Measurements from ENCODE around the gene ADAMTS9.

ADAMTS9 gene

GRCh38 chr3:64631951-64632350 is 55.8 kb downstream of the ADAMTS9 start:
- H2AFZ ChIP-seq (ENCODE audit: low read depth, low read length, severe bottlenecking): no peak overlapping the region
- no peaks in the 10 kb centered on the region for H3K9me2 ChIP-seq (replicated peaks; ENCODE audit: insufficient read depth, low read length)
- H3K79me2 ChIP-seq (ENCODE audit: insufficient read depth, low read length): no peaks in the 10 kb centered on the region
- H3F3A ChIP-seq (ENCODE audit: insufficient read depth): no peaks in the 10 kb centered on the region
- H3K36me3 ChIP-seq (ENCODE audit: low read length): no peaks in the 10 kb centered on the region
- H3K4me3 ChIP-seq (ENCODE audit: insufficient read depth, low read length, poor library complexity, severe bottlenecking): no peak overlapping the region
- no peak for TF ChIP-seq EZH2phosphoT487 (conservative IDR thresholded peaks at IDR 0.05; ENCODE audit: low read length)
- TF ChIP-seq CTCF (IDR thresholded peaks at IDR 0.05; ENCODE audit: insufficient read depth, low read length, poor library complexity, severe bottlenecking): no peak
- H3K9ac ChIP-seq (ENCODE audit: low read length): no peak overlapping the region
- no peak overlapping the region for H3K27ac ChIP-seq (ENCODE audit: low read depth, low read length)
- H3K9me3 ChIP-seq (ENCODE audit: insufficient read depth, low read length): no peaks in the 10 kb centered on the region
- no peaks in the 10 kb centered on the region for H3K27me3 ChIP-seq (ENCODE audit: low read length)
- no peaks in the 10 kb centered on the region for H4K20me1 ChIP-seq (ENCODE audit: low read depth, low read length)
- H3K4me2 ChIP-seq (ENCODE audit: low read depth, low read length, poor library complexity, severe bottlenecking): no peak overlapping the region

GRCh38 chr3:64627471-64628321 is 60.1 kb downstream of the ADAMTS9 start:
- Histone ChIP-seq H3K4me3 (ENCODE audit: insufficient read depth, low read length, poor library complexity, severe bottlenecking) (no peak overlapping the region), H3K27ac (ENCODE audit: low read depth, low read length) (no peak overlapping the region), H3F3A (ENCODE audit: insufficient read depth) (no peaks in the 10 kb centered on the region), H3K9me2 (replicated peaks; ENCODE audit: insufficient read depth, low read length) (no peaks in the 10 kb centered on the region), H3K9me3 (ENCODE audit: insufficient read depth, low read length) (no peaks in the 10 kb centered on the region), H3K27me3 (ENCODE audit: low read length) (no peaks in the 10 kb centered on the region), H2AFZ (ENCODE audit: low read depth, low read length, severe bottlenecking) (no peak overlapping the region), H3K4me2 (ENCODE audit: low read depth, low read length, poor library complexity, severe bottlenecking) (no peak overlapping the region), H3K36me3 (ENCODE audit: low read length) (no peaks in the 10 kb centered on the region), H4K20me1 (ENCODE audit: low read depth, low read length) (no peaks in the 10 kb centered on the region), H3K79me2 (ENCODE audit: insufficient read depth, low read length) (no peaks in the 10 kb centered on the region), H3K9ac (ENCODE audit: low read length) (no peak overlapping the region)
- TF ChIP-seq CTCF (IDR thresholded peaks at IDR 0.05; ENCODE audit: insufficient read depth, low read length, poor library complexity, severe bottlenecking): no peak
- TF ChIP-seq EZH2phosphoT487 (conservative IDR thresholded peaks at IDR 0.05; ENCODE audit: low read length): no peak

GRCh38 chr3:64627042-64627441 is 60.8 kb downstream of the ADAMTS9 start:
- Histone ChIP-seq H2AFZ (ENCODE audit: low read depth, low read length, severe bottlenecking) (no peak overlapping the region), H3K9me2 (replicated peaks; ENCODE audit: insufficient read depth, low read length) (no peaks in the 10 kb centered on the region), H3K9ac (ENCODE audit: low read length) (no peak overlapping the region), H4K20me1 (ENCODE audit: low read depth, low read length) (no peaks in the 10 kb centered on the region), H3K9me3 (ENCODE audit: insufficient read depth, low read length) (no peaks in the 10 kb centered on the region), H3K27me3 (ENCODE audit: low read length) (no peaks in the 10 kb centered on the region), H3K4me2 (ENCODE audit: low read depth, low read length, poor library complexity, severe bottlenecking) (no peak overlapping the region), H3K36me3 (ENCODE audit: low read length) (no peaks in the 10 kb centered on the region), H3K27ac (ENCODE audit: low read depth, low read length) (no peak overlapping the region), H3K79me2 (ENCODE audit: insufficient read depth, low read length) (no peaks in the 10 kb centered on the region), H3K4me3 (ENCODE audit: insufficient read depth, low read length, poor library complexity, severe bottlenecking) (no peak overlapping the region), H3F3A (ENCODE audit: insufficient read depth) (no peaks in the 10 kb centered on the region)
- TF ChIP-seq CTCF (IDR thresholded peaks at IDR 0.05; ENCODE audit: insufficient read depth, low read length, poor library complexity, severe bottlenecking): no peak
- TF ChIP-seq EZH2phosphoT487 (conservative IDR thresholded peaks at IDR 0.05; ENCODE audit: low read length): no peak

All from SU-DHL-6 (cell line).